Uterus (tissue), 4 donors: ENCODE results near the gene DAB2. TPM values are rescaled to one million over a fixed set of nuclear protein-coding genes. Genes with fewer than 3 reads are reported as not detected.

ENCODE experiments used
- DNase-seq, 2 donors: peaks; one replicate each; pipeline ENCODE4 v3.0.0-alpha.2; 2019 to 2020
- H3K27ac ChIP-seq, 2 donors: fragments of 200-600 bp; sonication (generic); 1 replicate in 1 of 2; 2 replicates in 1 of 2; pipeline ENCODE4 v1.5.1; 2016 to 2018
- H3K27me3 ChIP-seq, 2 donors: fragments of 200-600 bp; sonication (generic); one replicate each; pipeline ENCODE4 v1.5.1; 2018 to 2019; ENCODE audit warnings: control low read depth in 1 of 2
- H3K36me3 ChIP-seq, 2 donors: fragments of 200-600 bp; sonication (generic); one replicate each; pipeline ENCODE4 v1.5.1; 2019; ENCODE audit warnings: control low read depth in 1 of 2
- H3K4me1 ChIP-seq, 2 donors: fragments of 200-600 bp; sonication (generic); one replicate each; pipeline ENCODE4 v1.5.1; 2018 to 2019; ENCODE audit warnings: control low read depth in 1 of 2
- H3K4me3 ChIP-seq, 2 donors: fragments of 200-600 bp; sonication (generic); 1 replicate in 1 of 2; 2 replicates in 1 of 2; pipeline ENCODE4 v1.5.1; 2018 to 2019; ENCODE audit warnings: mild to moderate bottlenecking in 1 of 2
- H3K9me3 ChIP-seq, 2 donors: fragments of 200-600 bp; sonication (generic); one replicate each; pipeline ENCODE4 v1.5.1; 2019; ENCODE audit warnings: control low read depth in 1 of 2
- CTCF ChIP-seq, 4 experiments: fragments of 200-600 bp in 2 of 4; fragments of 450-650 bp in 2 of 4; sonication (generic) in 2 of 4; IDR thresholded peaks; one replicate each; pipeline ENCODE4 v1.5.1; 2016 to 2019; ENCODE audit warnings: antibody characterized with exemption in 4 of 4, mild to moderate bottlenecking in 2 of 4, moderate library complexity in 1 of 4
- POLR2A ChIP-seq, 2 donors: fragments of 450-650 bp; IDR thresholded peaks; one replicate each; pipeline ENCODE4 v1.6.1; 2016; ENCODE audit warnings: antibody characterized with exemption in 2 of 2, mild to moderate bottlenecking in 1 of 2, moderate library complexity in 1 of 2
- intact Hi-C: fragments of 100-400 bp; cut with DNase I; formaldehyde crosslinking; loops from one replicate; pipeline ENCODE4 v1.15.1; 2023; ENCODE audit warnings: low total_unique reads
- total RNA-seq, 4 donors: library from RNA; depleted of rRNA in 3 of 4; stranded (reverse); fragments of >200 nt in 3 of 4; gene quantifications; one replicate each; pipeline versions ENCODE4 v1.1.0 to v1.2.4, GENCODE V29; 2014 to 2023
- donor health status: DM: yes; HTN: yes; CAD: no.

The DAB2 gene
- total RNA-seq, 4 donors from 2014 or later = 23.1 to 80.1 (median 56.7) TPM

- H3K36me3 ChIP-seq = no peaks in the 10 kb centered on the region
- no peak for DNase-seq
- TF ChIP-seq CTCF (IDR thresholded peaks at IDR 0.05) (no peak), POLR2A (IDR thresholded peaks at IDR 0.05) (no peak)
- no peak overlapping the region for H3K27ac ChIP-seq
- H3K4me1 ChIP-seq = no peaks in the 10 kb centered on the region
- H3K4me3 ChIP-seq = no peak overlapping the region
- intact Hi-C loops = no loop called here
- H3K27me3 ChIP-seq = no peaks in the 10 kb centered on the region
- no peaks in the 10 kb centered on the region for H3K9me3 ChIP-seq
Measured at GRCh38 chr5:39363217-39363616, 61.6 kb downstream of the DAB2 start.

- Histone ChIP-seq H3K4me3 (no peak overlapping the region), H3K27me3 (no peaks in the 10 kb centered on the region), H3K4me1 (no peaks in the 10 kb centered on the region), H3K9me3 (no peaks in the 10 kb centered on the region), H3K36me3 (no peaks in the 10 kb centered on the region), H3K27ac (no peak overlapping the region)
- TF ChIP-seq POLR2A (IDR thresholded peaks at IDR 0.05) = no peak
- no peak for TF ChIP-seq CTCF (IDR thresholded peaks at IDR 0.05)
- intact Hi-C loops = no loop called here
- DNase-seq = no peak
Measured at GRCh38 chr5:39362646-39363045, 62.1 kb downstream of the DAB2 start.

- Histone ChIP-seq H3K36me3 (no peaks in the 10 kb centered on the region), H3K9me3 (no peaks in the 10 kb centered on the region), H3K4me1 (no peaks in the 10 kb centered on the region), H3K27ac (no peak overlapping the region), H3K4me3 (no peak overlapping the region), H3K27me3 (no peaks in the 10 kb centered on the region)
- TF ChIP-seq POLR2A (IDR thresholded peaks at IDR 0.05) (no peak), CTCF (IDR thresholded peaks at IDR 0.05) (no peak)
- DNase-seq = no peak
- intact Hi-C loops = no loop called here
Measured at GRCh38 chr5:39361306-39361705, 63.5 kb downstream of the DAB2 start.

- TF ChIP-seq CTCF (IDR thresholded peaks at IDR 0.05) = no peak
- no peak for TF ChIP-seq POLR2A (IDR thresholded peaks at IDR 0.05)
- no peaks in the 10 kb centered on the region for H3K4me1 ChIP-seq
- no peaks in the 10 kb centered on the region for H3K36me3 ChIP-seq
- no peak for DNase-seq
- no peaks in the 10 kb centered on the region for H3K27me3 ChIP-seq
- no peak overlapping the region for H3K27ac ChIP-seq
- intact Hi-C loops = no loop called here
- H3K9me3 ChIP-seq = no peaks in the 10 kb centered on the region
- no peak overlapping the region for H3K4me3 ChIP-seq
Measured at GRCh38 chr5:39360471-39361111, 64.2 kb downstream of the DAB2 start.

GRCh38 chr5:39356263-39356662 is 68.5 kb downstream of the DAB2 start:
- no peak overlapping the region for H3K27ac ChIP-seq
- H3K4me1 ChIP-seq = no peaks in the 10 kb centered on the region
- DNase-seq = no peak
- intact Hi-C loops = no loop called here
- no peaks in the 10 kb centered on the region for H3K27me3 ChIP-seq
- H3K36me3 ChIP-seq = no peaks in the 10 kb centered on the region
- no peak overlapping the region for H3K4me3 ChIP-seq
- no peaks in the 10 kb centered on the region for H3K9me3 ChIP-seq
- TF ChIP-seq POLR2A (IDR thresholded peaks at IDR 0.05) (no peak), CTCF (IDR thresholded peaks at IDR 0.05) (no peak)
